ENCODE measurements around the gene BCKDHB.

Gene BCKDHB

GRCh38 chr6:80165143-80165542, 58.7 kb downstream of the BCKDHB start:
- TF ChIP-seq CTCF (conservative IDR thresholded peaks at IDR 0.05; ENCODE audit: low read length): no peak
- H3K4me3 ChIP-seq (ENCODE audit: low read length): no peak overlapping the region
- DNase-seq (ENCODE audit: low read depth): peak; percentile 46

GRCh38 chr6:80165819-80166218, 59.3 kb downstream of the BCKDHB start:
- no peak overlapping the region for H3K4me3 ChIP-seq (ENCODE audit: low read length)
- DNase-seq (ENCODE audit: low read depth): no peak
- TF ChIP-seq CTCF (conservative IDR thresholded peaks at IDR 0.05; ENCODE audit: low read length): no peak

GRCh38 chr6:80170433-80170832, 64.0 kb downstream of the BCKDHB start:
- TF ChIP-seq CTCF (conservative IDR thresholded peaks at IDR 0.05; ENCODE audit: low read length): no peak
- DNase-seq (ENCODE audit: low read depth): no peak
- H3K4me3 ChIP-seq (ENCODE audit: low read length): no peak overlapping the region

- H3K4me3 ChIP-seq (ENCODE audit: low read length): no peak overlapping the region
- no peak for DNase-seq (ENCODE audit: low read depth)
- no peak for TF ChIP-seq CTCF (conservative IDR thresholded peaks at IDR 0.05; ENCODE audit: low read length)
These were observed 66.9 kb downstream of the BCKDHB start for GRCh38 chr6:80173411-80173810.

GRCh38 chr6:80174900-80175572, 68.6 kb downstream of the BCKDHB start:
- H3K4me3 ChIP-seq (ENCODE audit: low read length): no peak overlapping the region
- no peak for TF ChIP-seq CTCF (conservative IDR thresholded peaks at IDR 0.05; ENCODE audit: low read length)
- peak; percentile 96 for DNase-seq (ENCODE audit: low read depth)

- no peak overlapping the region for H3K4me3 ChIP-seq (ENCODE audit: low read length)
- TF ChIP-seq CTCF (conservative IDR thresholded peaks at IDR 0.05; ENCODE audit: low read length): no peak
- no peak for DNase-seq (ENCODE audit: low read depth)
These were observed 73.2 kb downstream of the BCKDHB start for GRCh38 chr6:80179695-80180094.

GRCh38 chr6:80181352-80182081, 75.0 kb downstream of the BCKDHB start:
- DNase-seq (ENCODE audit: low read depth): no peak

More at GRCh38 chr6:80181352-80182081, 75.0 kb downstream of the BCKDHB start:
- no peak overlapping the region for H3K4me3 ChIP-seq (ENCODE audit: low read length)
- TF ChIP-seq CTCF (conservative IDR thresholded peaks at IDR 0.05; ENCODE audit: low read length): no peak
